HepG2 (cell line): Measurements from ENCODE around the gene PSMG3. TPM values are rescaled to one million over a fixed set of nuclear protein-coding genes. Genes with fewer than 3 reads are reported as not detected.

Experiments used
- DRAP1 ChIP-seq: IDR thresholded peaks from 2 replicates; pipeline ENCODE4 v1.6.1; 2016; ENCODE audit warnings: missing genetic modification reagents, missing compliant biosample characterization
- FOXK2 ChIP-seq: fragments of 450-650 bp; IDR thresholded peaks from 2 replicates; pipeline ENCODE4 v1.6.1; 2016
- JUNB ChIP-seq: sonication (generic); formaldehyde crosslinking; IDR thresholded peaks from 2 replicates; pipeline ENCODE4 v1.8.0; 2022; ENCODE audit warnings: missing genetic modification reagents, mild to moderate bottlenecking, borderline replicate concordance
- NR2F6 ChIP-seq, 2 experiments: IDR thresholded peaks; 2 replicates each; pipeline ENCODE4 v1.6.1; 2016; ENCODE audit warnings: antibody characterized with exemption in 1 of 2, mild to moderate bottlenecking in 1 of 2
- RORA ChIP-seq: sonication (generic); formaldehyde crosslinking; IDR thresholded peaks from 2 replicates; pipeline ENCODE4 v1.5.0; 2020; ENCODE audit warnings: mild to moderate bottlenecking, missing genetic modification reagents, moderate library complexity
- SRSF1 ChIP-seq: fragments of 200-400 bp; formaldehyde crosslinking; optimal IDR thresholded peaks from 2 replicates; pipeline ENCODE3; 2017; ENCODE audit warnings: mild to moderate bottlenecking, low read depth, low read length, moderate library complexity
- ZNF343 ChIP-seq: sonication (generic); formaldehyde crosslinking; IDR thresholded peaks from 2 replicates; pipeline ENCODE4 v1.4.0; 2020; ENCODE audit warnings: mild to moderate bottlenecking, missing genetic modification reagents
- ZNF468 ChIP-seq: sonication (generic); formaldehyde crosslinking; IDR thresholded peaks from 2 replicates; pipeline ENCODE4 v1.8.0; 2022; ENCODE audit warnings: mild to moderate bottlenecking, moderate library complexity, missing genetic modification reagents
- ZNF563 ChIP-seq: sonication (generic); formaldehyde crosslinking; IDR thresholded peaks from 2 replicates; pipeline ENCODE4 v1.8.0; 2022; ENCODE audit warnings: mild to moderate bottlenecking, moderate library complexity, missing genetic modification reagents
- ZNF616 ChIP-seq: sonication (generic); formaldehyde crosslinking; IDR thresholded peaks from 2 replicates; pipeline ENCODE4 v1.5.0; 2020; ENCODE audit warnings: low read depth, mild to moderate bottlenecking, missing genetic modification reagents
- ZNF75D ChIP-seq: sonication (generic); formaldehyde crosslinking; IDR thresholded peaks from 2 replicates; pipeline ENCODE4 v1.8.1; 2023; ENCODE audit warnings: missing genetic modification reagents, mild to moderate bottlenecking, borderline replicate concordance
- ZNF83 ChIP-seq: sonication (generic); formaldehyde crosslinking; IDR thresholded peaks from 2 replicates; pipeline ENCODE4 v1.4.0; 2020; ENCODE audit warnings: missing genetic modification reagents, mild to moderate bottlenecking, borderline replicate concordance
- polyA plus RNA-seq, 8 experiments: library from polyadenylated mRNA; depleted of rRNA in 3 of 8; stranded (reverse) in 7 of 8; unstranded in 1 of 8; fragments of >200 nt; fragmentation: Illumina TruSeq in 4 of 8; extraction: Trizol in 4 of 8; gene quantifications; 2 replicates each; pipeline versions ENCODE4 v1.2.1 to v1.2.3, GENCODE V29; 2011 to 2016; ENCODE audit warnings: low read depth in 4 of 8, missing spikeins in 1 of 8, mixed read lengths in 1 of 8; ENCODE audit not compliant: insufficient read depth in 1 of 8
- total RNA-seq, 5 experiments: library from RNA; depleted of rRNA; stranded (reverse); fragments of >200 nt; fragmentation: Illumina TruSeq; extraction: Trizol; gene quantifications; 2 replicates each; pipeline ENCODE4 v1.2.3, GENCODE V29; 2016; ENCODE audit warnings: low read depth in 1 of 5
- TF ChIP-seq, protein P1 (sequence below): sonication (generic); formaldehyde crosslinking; IDR thresholded peaks from 2 replicates; pipeline ENCODE4 v1.5.0; 2020; ENCODE audit warnings: mild to moderate bottlenecking, missing genetic modification reagents
- TF ChIP-seq, protein P2 (sequence below): IDR thresholded peaks from 2 replicates; pipeline ENCODE4 v1.6.1; 2016; ENCODE audit warnings: low read depth, missing genetic modification reagents, missing compliant biosample characterization
- TF ChIP-seq, protein P3 (sequence below): sonication (generic); formaldehyde crosslinking; IDR thresholded peaks from 2 replicates; pipeline ENCODE4 v1.4.0; 2020; ENCODE audit warnings: missing genetic modification reagents
- TF ChIP-seq, protein P4 (sequence below): sonication (generic); formaldehyde crosslinking; IDR thresholded peaks from 2 replicates; pipeline ENCODE4 v1.5.0; 2020; ENCODE audit warnings: mild to moderate bottlenecking, missing genetic modification reagents, borderline replicate concordance

The PSMG3 gene
- total and polyA plus RNA-seq, 2 of the 13 experiments (the other 11 are each of a cell fraction or from before 2014, with no cell fraction given) = 29.6 to 48.4 TPM

DNA sequence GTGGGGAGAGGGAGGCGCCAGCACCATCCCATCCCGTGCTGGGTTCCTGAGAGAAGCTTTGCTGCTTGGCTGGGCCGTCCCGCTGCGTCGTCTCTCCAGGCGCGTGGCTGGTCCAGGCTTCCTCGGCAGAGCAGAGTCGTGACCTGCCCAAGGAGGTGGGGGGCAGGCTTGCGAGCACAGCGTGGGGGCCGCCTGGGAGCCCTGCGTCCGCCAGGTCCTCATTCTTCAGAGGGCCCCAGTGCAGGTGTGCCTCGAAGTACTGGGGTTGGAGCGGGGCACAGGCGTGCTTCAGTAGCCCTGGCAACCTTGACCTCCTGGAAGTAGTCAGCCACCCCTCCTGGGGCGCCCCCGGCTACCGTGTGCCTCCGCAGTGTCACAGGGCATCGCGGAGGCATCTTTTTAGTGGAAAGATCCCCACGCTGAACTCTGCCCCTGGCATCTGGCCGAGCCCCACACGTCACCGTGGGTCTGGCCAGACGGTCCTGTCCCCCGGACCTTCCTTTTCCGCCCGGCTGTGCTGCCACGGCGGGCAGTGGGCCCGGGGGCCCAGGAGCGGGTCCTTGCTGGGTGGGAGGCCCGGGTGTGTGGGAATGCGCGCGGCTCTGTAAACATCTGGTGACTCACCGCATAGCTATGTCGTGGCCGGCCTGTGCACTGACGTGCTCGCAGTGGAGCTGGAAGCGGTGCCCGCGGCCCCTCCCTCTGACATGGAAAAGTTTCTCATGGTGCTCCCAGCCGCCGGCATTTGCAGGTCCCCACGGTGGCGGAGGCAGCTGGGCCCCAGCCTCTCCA, 32.9 kb downstream of the PSMG3 start (continued):
- TF ChIP-seq ZNF75D (CRISPR knock-in tag) (no peak), ZNF83 (CRISPR knock-in tag) (no peak), ZNF343 (CRISPR knock-in tag) (no peak), ZNF616 (0 out of 2 replicates have a peak, but pooled peaks have one; percentile 32), JUNB (CRISPR knock-in tag) (peak; percentile 100), SRSF1 (no peak), ZNF563 (peak; percentile 28; the same call in 1 of the 2 replicates), DRAP1 (CRISPR knock-in tag) (no peak), NR2F6 (IDR thresholded peaks at IDR 0.05) (peak; percentile 81), NR2F6 (CRISPR knock-in tag; IDR thresholded peaks at IDR 0.05) (peak; percentile 80), FOXK2 (peak; percentile 50; the same call in 1 of the 2 replicates), ZNF468 (CRISPR knock-in tag) (no peak), RORA (no peak)
- TF ChIP-seq, protein P1, sequence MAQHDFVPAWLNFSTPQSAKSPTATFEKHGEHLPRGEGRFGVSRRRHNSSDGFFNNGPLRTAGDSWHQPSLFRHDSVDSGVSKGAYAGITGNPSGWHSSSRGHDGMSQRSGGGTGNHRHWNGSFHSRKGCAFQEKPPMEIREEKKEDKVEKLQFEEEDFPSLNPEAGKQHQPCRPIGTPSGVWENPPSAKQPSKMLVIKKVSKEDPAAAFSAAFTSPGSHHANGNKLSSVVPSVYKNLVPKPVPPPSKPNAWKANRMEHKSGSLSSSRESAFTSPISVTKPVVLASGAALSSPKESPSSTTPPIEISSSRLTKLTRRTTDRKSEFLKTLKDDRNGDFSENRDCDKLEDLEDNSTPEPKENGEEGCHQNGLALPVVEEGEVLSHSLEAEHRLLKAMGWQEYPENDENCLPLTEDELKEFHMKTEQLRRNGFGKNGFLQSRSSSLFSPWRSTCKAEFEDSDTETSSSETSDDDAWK = no peak
- TF ChIP-seq, protein P2, sequence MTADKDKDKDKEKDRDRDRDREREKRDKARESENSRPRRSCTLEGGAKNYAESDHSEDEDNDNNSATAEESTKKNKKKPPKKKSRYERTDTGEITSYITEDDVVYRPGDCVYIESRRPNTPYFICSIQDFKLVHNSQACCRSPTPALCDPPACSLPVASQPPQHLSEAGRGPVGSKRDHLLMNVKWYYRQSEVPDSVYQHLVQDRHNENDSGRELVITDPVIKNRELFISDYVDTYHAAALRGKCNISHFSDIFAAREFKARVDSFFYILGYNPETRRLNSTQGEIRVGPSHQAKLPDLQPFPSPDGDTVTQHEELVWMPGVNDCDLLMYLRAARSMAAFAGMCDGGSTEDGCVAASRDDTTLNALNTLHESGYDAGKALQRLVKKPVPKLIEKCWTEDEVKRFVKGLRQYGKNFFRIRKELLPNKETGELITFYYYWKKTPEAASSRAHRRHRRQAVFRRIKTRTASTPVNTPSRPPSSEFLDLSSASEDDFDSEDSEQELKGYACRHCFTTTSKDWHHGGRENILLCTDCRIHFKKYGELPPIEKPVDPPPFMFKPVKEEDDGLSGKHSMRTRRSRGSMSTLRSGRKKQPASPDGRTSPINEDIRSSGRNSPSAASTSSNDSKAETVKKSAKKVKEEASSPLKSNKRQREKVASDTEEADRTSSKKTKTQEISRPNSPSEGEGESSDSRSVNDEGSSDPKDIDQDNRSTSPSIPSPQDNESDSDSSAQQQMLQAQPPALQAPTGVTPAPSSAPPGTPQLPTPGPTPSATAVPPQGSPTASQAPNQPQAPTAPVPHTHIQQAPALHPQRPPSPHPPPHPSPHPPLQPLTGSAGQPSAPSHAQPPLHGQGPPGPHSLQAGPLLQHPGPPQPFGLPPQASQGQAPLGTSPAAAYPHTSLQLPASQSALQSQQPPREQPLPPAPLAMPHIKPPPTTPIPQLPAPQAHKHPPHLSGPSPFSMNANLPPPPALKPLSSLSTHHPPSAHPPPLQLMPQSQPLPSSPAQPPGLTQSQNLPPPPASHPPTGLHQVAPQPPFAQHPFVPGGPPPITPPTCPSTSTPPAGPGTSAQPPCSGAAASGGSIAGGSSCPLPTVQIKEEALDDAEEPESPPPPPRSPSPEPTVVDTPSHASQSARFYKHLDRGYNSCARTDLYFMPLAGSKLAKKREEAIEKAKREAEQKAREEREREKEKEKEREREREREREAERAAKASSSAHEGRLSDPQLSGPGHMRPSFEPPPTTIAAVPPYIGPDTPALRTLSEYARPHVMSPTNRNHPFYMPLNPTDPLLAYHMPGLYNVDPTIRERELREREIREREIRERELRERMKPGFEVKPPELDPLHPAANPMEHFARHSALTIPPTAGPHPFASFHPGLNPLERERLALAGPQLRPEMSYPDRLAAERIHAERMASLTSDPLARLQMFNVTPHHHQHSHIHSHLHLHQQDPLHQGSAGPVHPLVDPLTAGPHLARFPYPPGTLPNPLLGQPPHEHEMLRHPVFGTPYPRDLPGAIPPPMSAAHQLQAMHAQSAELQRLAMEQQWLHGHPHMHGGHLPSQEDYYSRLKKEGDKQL (CRISPR knock-in tag) = peak; percentile 4; the same call in 1 of the 2 replicates
- TF ChIP-seq, protein P3, sequence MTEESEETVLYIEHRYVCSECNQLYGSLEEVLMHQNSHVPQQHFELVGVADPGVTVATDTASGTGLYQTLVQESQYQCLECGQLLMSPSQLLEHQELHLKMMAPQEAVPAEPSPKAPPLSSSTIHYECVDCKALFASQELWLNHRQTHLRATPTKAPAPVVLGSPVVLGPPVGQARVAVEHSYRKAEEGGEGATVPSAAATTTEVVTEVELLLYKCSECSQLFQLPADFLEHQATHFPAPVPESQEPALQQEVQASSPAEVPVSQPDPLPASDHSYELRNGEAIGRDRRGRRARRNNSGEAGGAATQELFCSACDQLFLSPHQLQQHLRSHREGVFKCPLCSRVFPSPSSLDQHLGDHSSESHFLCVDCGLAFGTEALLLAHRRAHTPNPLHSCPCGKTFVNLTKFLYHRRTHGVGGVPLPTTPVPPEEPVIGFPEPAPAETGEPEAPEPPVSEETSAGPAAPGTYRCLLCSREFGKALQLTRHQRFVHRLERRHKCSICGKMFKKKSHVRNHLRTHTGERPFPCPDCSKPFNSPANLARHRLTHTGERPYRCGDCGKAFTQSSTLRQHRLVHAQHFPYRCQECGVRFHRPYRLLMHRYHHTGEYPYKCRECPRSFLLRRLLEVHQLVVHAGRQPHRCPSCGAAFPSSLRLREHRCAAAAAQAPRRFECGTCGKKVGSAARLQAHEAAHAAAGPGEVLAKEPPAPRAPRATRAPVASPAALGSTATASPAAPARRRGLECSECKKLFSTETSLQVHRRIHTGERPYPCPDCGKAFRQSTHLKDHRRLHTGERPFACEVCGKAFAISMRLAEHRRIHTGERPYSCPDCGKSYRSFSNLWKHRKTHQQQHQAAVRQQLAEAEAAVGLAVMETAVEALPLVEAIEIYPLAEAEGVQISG = peak; percentile 57
- TF ChIP-seq, protein P4, sequence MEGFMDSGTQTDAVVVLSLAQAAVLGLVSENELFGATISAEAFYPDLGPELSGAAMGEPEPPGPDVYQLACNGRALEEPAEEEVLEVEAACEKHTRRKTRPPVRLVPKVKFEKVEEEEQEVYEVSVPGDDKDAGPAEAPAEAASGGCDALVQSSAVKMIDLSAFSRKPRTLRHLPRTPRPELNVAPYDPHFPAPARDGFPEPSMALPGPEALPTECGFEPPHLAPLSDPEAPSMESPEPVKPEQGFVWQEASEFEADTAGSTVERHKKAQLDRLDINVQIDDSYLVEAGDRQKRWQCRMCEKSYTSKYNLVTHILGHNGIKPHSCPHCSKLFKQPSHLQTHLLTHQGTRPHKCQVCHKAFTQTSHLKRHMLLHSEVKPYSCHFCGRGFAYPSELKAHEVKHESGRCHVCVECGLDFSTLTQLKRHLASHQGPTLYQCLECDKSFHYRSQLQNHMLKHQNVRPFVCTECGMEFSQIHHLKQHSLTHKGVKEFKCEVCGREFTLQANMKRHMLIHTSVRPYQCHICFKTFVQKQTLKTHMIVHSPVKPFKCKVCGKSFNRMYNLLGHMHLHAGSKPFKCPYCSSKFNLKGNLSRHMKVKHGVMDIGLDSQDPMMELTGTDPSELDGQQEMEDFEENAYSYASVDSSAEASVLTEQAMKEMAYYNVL (CRISPR knock-in tag) = no peak
